B cell (primary cell): ENCODE measurements around the gene TBXA2R. TPM values are rescaled to one million over a fixed set of nuclear protein-coding genes. Genes with fewer than 3 reads are reported as not detected.

Source experiments
- ATAC-seq: fragments of 200-7000 bp; cut with Tn5 transposase; one replicate; pipeline ENCODE4 v1.10.0; 2021; ENCODE audit warnings: low read depth, mild to moderate bottlenecking, moderate number of reproducible peaks, moderate library complexity
- CTCF ChIA-PET: fragments of 350-600 bp; sonication (Branson Sonifier 250); formaldehyde crosslinking; loops from one replicate; lab custom pipeline; 2021; ENCODE audit warnings: antibody characterized with exemption, inconsistent platforms; lab: Charles Lee
- POLR2A ChIA-PET: fragments of 350-600 bp; sonication (Branson Sonifier 250); formaldehyde crosslinking; loops from one replicate; lab custom pipeline; 2021; ENCODE audit warnings: antibody characterized with exemption; lab: Charles Lee
- DNase-seq: peaks from one replicate; pipeline ENCODE4 v3.0.0; 2013
- H2AFZ ChIP-seq: 2 replicates; pipeline ENCODE4 v1.6.1; 2012; ENCODE audit warnings: mild to moderate bottlenecking, low read depth, low read length; ENCODE audit not compliant: insufficient read depth, poor library complexity, severe bottlenecking
- H3K27ac ChIP-seq, 2 donors: 1 replicate in 1 of 2; 2 replicates in 1 of 2; pipeline ENCODE4 v1.5.1; 2012 to 2013; ENCODE audit warnings: low read length in 2 of 2, mild to moderate bottlenecking in 2 of 2, moderate library complexity in 1 of 2
- H3K27me3 ChIP-seq, 4 experiments: fragments of 200-600 bp in 1 of 4; sonication (generic) in 1 of 4; replicated peaks in 1 of 4; 1 replicate in 2 of 4; 2 replicates in 2 of 4; pipeline versions ENCODE4 v1.6.1 to v1.7.0; 2013 to 2016; ENCODE audit warnings: low read length in 3 of 4, mild to moderate bottlenecking in 2 of 4, mixed read lengths in 1 of 4, moderate library complexity in 1 of 4; ENCODE audit not compliant: insufficient read depth in 4 of 4, control insufficient read depth in 3 of 4; ENCODE audit errors: control extremely low read depth in 1 of 4
- H3K36me3 ChIP-seq, 2 experiments: replicated peaks in 1 of 2; 1 replicate in 1 of 2; 2 replicates in 1 of 2; pipeline versions ENCODE4 v1.6.1 to v1.7.1; 2013; ENCODE audit warnings: low read length in 1 of 2; ENCODE audit not compliant: insufficient read depth in 2 of 2, control insufficient read depth in 1 of 2; ENCODE audit errors: control extremely low read depth in 1 of 2, extremely low read depth in 1 of 2
- H3K4me1 ChIP-seq, 2 donors: fragments of 200-600 bp in 1 of 2; sonication (generic) in 1 of 2; 1 replicate in 1 of 2; 2 replicates in 1 of 2; pipeline versions ENCODE4 v1.5.1 to v1.6.1; 2013 to 2017; ENCODE audit warnings: low read length in 2 of 2; ENCODE audit not compliant: control insufficient read depth in 2 of 2, insufficient read depth in 2 of 2
- H3K4me2 ChIP-seq: replicated peaks from 2 replicates; pipeline ENCODE3; 2012; ENCODE audit warnings: mild to moderate bottlenecking, low read depth, low read length; ENCODE audit not compliant: poor library complexity, severe bottlenecking
- H3K4me3 ChIP-seq, 5 experiments: fragments of 200-600 bp in 1 of 5; sonication (generic) in 1 of 5; 1 replicate in 3 of 5; 2 replicates in 2 of 5; pipeline versions ENCODE4 v1.5.1 to v1.7.0; 2011 to 2016; ENCODE audit warnings: low read length in 4 of 5, mild to moderate bottlenecking in 4 of 5, low read depth in 2 of 5, control low read depth in 1 of 5, moderate library complexity in 1 of 5; ENCODE audit not compliant: insufficient read depth in 1 of 5; ENCODE audit errors: control extremely low read depth in 1 of 5, extremely low read depth in 1 of 5
- H3K79me2 ChIP-seq: fragments of 200-600 bp; sonication (generic); one replicate; pipeline ENCODE4 v1.6.0; 2016; ENCODE audit warnings: low read length; ENCODE audit not compliant: control insufficient read depth, insufficient read depth
- H3K9ac ChIP-seq: fragments of 200-600 bp; sonication (generic); 2 replicates; pipeline ENCODE4 v1.6.1; 2017; ENCODE audit warnings: mild to moderate bottlenecking, low read length, moderate library complexity
- H3K9me3 ChIP-seq, 3 donors: one replicate each; pipeline versions ENCODE4 v1.6.1 to v1.7.1; 2013; ENCODE audit warnings: low read length in 2 of 3; ENCODE audit not compliant: control insufficient read depth in 2 of 3, insufficient read depth in 1 of 3; ENCODE audit errors: control extremely low read depth in 1 of 3
- H4K20me1 ChIP-seq: 2 replicates; pipeline ENCODE4 v1.6.0; 2012; ENCODE audit warnings: mild to moderate bottlenecking, low read length; ENCODE audit not compliant: insufficient read depth, control insufficient read depth, poor library complexity, severe bottlenecking
- H3K27ac Mint-ChIP-seq: one replicate; pipeline ENCODE4 v1.8.0; 2021; ENCODE audit warnings: mixed read lengths
- H3K27me3 Mint-ChIP-seq: one replicate; pipeline ENCODE4 v1.8.0; 2021; ENCODE audit warnings: mixed read lengths
- H3K4me1 Mint-ChIP-seq: one replicate; pipeline ENCODE4 v1.8.0; 2021; ENCODE audit warnings: mixed read lengths
- H3K4me3 Mint-ChIP-seq: one replicate; pipeline ENCODE4 v1.8.0; 2021; ENCODE audit warnings: mixed read lengths
- H3K9me3 Mint-ChIP-seq: one replicate; pipeline ENCODE4 v1.8.0; 2022; ENCODE audit warnings: mixed read lengths; ENCODE audit not compliant: insufficient read depth
- CTCF ChIP-seq: fragments of 200-600 bp; IDR thresholded peaks from one replicate; pipeline ENCODE4 v1.8.0; 2022; ENCODE audit warnings: antibody characterized with exemption, mild to moderate bottlenecking
- EZH2 ChIP-seq: IDR thresholded peaks from 2 replicates; pipeline ENCODE4 v1.6.1; 2012; ENCODE audit warnings: borderline replicate concordance, low read depth, mild to moderate bottlenecking, moderate library complexity, low read length; ENCODE audit not compliant: insufficient read depth, poor library complexity, severe bottlenecking
- WGBS: methylation state at CpG from one replicate; pipeline ENCODE4 v1.1.5; 2013; ENCODE audit warnings: missing lambda C conversion rate; ENCODE audit not compliant: insufficient coverage; 5-methylcytosine and 5-hydroxymethylcytosine counted together
- intact Hi-C: fragments of 100-400 bp; cut with micrococcal nuclease; formaldehyde crosslinking; loops from one replicate; pipeline ENCODE4 v1.10.0; 2022
- polyA plus RNA-seq: library from polyadenylated mRNA; depleted of rRNA; stranded (reverse); fragments of >200 nt; gene quantifications from 2 replicates; pipeline ENCODE4 v1.2.3, GENCODE V29; 2012
- total RNA-seq, 2 donors: library from RNA; stranded (reverse); fragments of 120-200 nt in 1 of 2; gene quantifications; 1 replicate in 1 of 2; 2 replicates in 1 of 2; pipeline versions ENCODE4 v1.2.3 to v1.2.4, GENCODE V29; 2013 to 2022

The TBXA2R gene
- total and polyA plus RNA-seq, 2 donors (not counting 1 experiment from before 2014, with no cell fraction given): 3.9 to 7.9 TPM

GRCh38 chr19:3575949-3576673, 30.6 kb downstream of the TBXA2R start:
- Histone ChIP-seq H2AFZ (no peak overlapping the region), H3K4me1 (peaks cover 12 to 18% of the 10 kb centered on the region in 2 donors), H3K27me3 (no peaks in the 10 kb centered on the region), H3K27ac (no peak overlapping the region), H3K4me2 (peak overlapping the region; percentile 55), H3K36me3 (no peaks in the 10 kb centered on the region), H3K79me2 (no peaks in the 10 kb centered on the region), H4K20me1 (peaks cover 7% of the 10 kb centered on the region), H3K9me3 (peaks cover 0 to 15% (median 0%) of the 10 kb centered on the region in 3 donors), H3K4me3 (peak overlapping the region in 1 of 5 experiments; percentile 35), H3K9ac (no peak overlapping the region)
- Mint-ChIP-seq H3K9me3 (no peaks in the 10 kb centered on the region), H3K27ac (no peak overlapping the region), H3K4me1 (peaks cover 16% of the 10 kb centered on the region), H3K27me3 (no peaks in the 10 kb centered on the region), H3K4me3 (peak overlapping the region; percentile 32)
- DNase-seq (no peak), ATAC-seq (no peak)
- ChIA-PET CTCF (interaction anchor here (1.0 to 1.9 kb wide), 3 partner anchors 17 to 31 kb away, joined by 4 to 7 read pairs (median 4); no protein-coding TSS in a partner anchor), POLR2A (no interaction called here)
- intact Hi-C loops: no loop called here
- WGBS: 90% methylated on average over 25 of the region's 29 CpGs
- TF ChIP-seq CTCF: no peak
- no peak for TF ChIP-seq EZH2

- H4K20me1 ChIP-seq: peaks cover 7% of the 10 kb centered on the region
- no peak overlapping the region for H3K27ac ChIP-seq
- DNase-seq: no peak
- POLR2A ChIA-PET: interaction anchor here (0.6 kb wide), 2 partner anchors 7 to 58 kb away, joined by 5 to 6 read pairs; no protein-coding TSS in a partner anchor
- H3K4me3 ChIP-seq: no peak overlapping the region
- H2AFZ ChIP-seq: no peak overlapping the region
- H3K27ac Mint-ChIP-seq: no peak overlapping the region
- no peaks in the 10 kb centered on the region for H3K36me3 ChIP-seq
- CTCF ChIA-PET: interaction anchor here (1.0 to 1.9 kb wide), 3 partner anchors 16 to 31 kb away, joined by 4 to 7 read pairs (median 4); no protein-coding TSS in a partner anchor
- 95% methylated on average over 13 of the region's 19 CpGs for WGBS
- H3K27me3 Mint-ChIP-seq: no peaks in the 10 kb centered on the region
- H3K4me1 Mint-ChIP-seq: peaks cover 16% of the 10 kb centered on the region
- ATAC-seq: no peak
- no peak overlapping the region for H3K4me2 ChIP-seq
- peaks cover 12 to 18% of the 10 kb centered on the region in 2 donors for H3K4me1 ChIP-seq
- TF ChIP-seq EZH2 (no peak), CTCF (no peak)
- H3K9me3 Mint-ChIP-seq: no peaks in the 10 kb centered on the region
- intact Hi-C loops: no loop called here
- H3K79me2 ChIP-seq: no peaks in the 10 kb centered on the region
- no peak overlapping the region for H3K9ac ChIP-seq
- peak overlapping the region; percentile 57 for H3K4me3 Mint-ChIP-seq
- no peaks in the 10 kb centered on the region for H3K27me3 ChIP-seq
- peaks cover 0 to 15% (median 0%) of the 10 kb centered on the region in 3 donors for H3K9me3 ChIP-seq
Measured at GRCh38 chr19:3575260-3575741, 31.4 kb downstream of the TBXA2R start.
